NT2/D1 (cell line): ENCODE results near the gene WBP4.
"Not testable (repeated sequence)": the region's sequence is repeated elsewhere in the genome, so short reads cannot be mapped to it uniquely, and the experiment has no call there.

ENCODE experiments used
- DNase-seq: peaks from one replicate; pipeline ENCODE4 v3.0.0-alpha.2; 2011; ENCODE audit warnings: low read depth, low spot score
- H3K27me3 ChIP-seq: 2 replicates; pipeline ENCODE4 v1.6.0; 2011; ENCODE audit warnings: mild to moderate bottlenecking; ENCODE audit not compliant: insufficient read length, insufficient read depth
- H3K36me3 ChIP-seq: 2 replicates; pipeline ENCODE4 v1.6.1; 2011; ENCODE audit warnings: mild to moderate bottlenecking, low read length, mixed read lengths; ENCODE audit not compliant: insufficient read depth, insufficient read length
- H3K4me1 ChIP-seq: 2 replicates; pipeline ENCODE4 v1.5.1; 2011; ENCODE audit not compliant: insufficient read depth, insufficient read length
- H3K4me3 ChIP-seq: 2 replicates; pipeline ENCODE4 v1.5.1; 2011; ENCODE audit warnings: low read depth; ENCODE audit not compliant: insufficient read length
- H3K9ac ChIP-seq: 2 replicates; pipeline ENCODE4 v1.6.0; 2011; ENCODE audit warnings: low read depth; ENCODE audit not compliant: insufficient read length
- H3K9me3 ChIP-seq: 2 replicates; pipeline ENCODE4 v1.5.1; 2011; ENCODE audit warnings: mild to moderate bottlenecking, low read length; ENCODE audit not compliant: insufficient read depth
- SUZ12 ChIP-seq: IDR thresholded peaks from 2 replicates; pipeline ENCODE4 v1.6.1; 2011; ENCODE audit not compliant: insufficient read length, insufficient read depth; ENCODE audit errors: extremely low read depth
- YY1 ChIP-seq: IDR thresholded peaks from 2 replicates; pipeline ENCODE4 v1.6.1; 2011; ENCODE audit not compliant: insufficient read length, insufficient read depth
- ZNF274 ChIP-seq: IDR thresholded peaks from 2 replicates; pipeline ENCODE4 v1.6.1; 2011; ENCODE audit warnings: mild to moderate bottlenecking, low read depth, low read length

WBP4 gene

DNA sequence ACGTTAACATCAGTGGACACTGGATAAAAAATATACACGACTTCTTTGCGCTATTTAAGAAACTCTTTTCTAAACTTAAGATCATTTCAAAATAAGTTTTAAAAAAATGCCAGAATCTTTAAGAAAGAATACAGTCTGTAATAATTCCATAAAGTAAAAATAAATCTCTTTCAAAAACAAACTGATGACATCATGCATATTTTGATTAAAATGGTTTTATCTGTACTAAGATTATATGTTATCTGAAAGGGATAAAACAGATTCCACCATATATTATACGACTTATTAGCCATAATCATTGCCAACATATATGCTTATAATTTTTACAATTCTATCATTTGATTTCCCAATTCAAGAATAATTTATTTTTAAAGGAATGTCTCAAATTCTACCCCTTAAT is 26.9 kb upstream of the WBP4 start:
- no peaks in the 10 kb centered on the region for H3K36me3 ChIP-seq
- TF ChIP-seq YY1 = no peak
- no peak for TF ChIP-seq ZNF274
- no peak for TF ChIP-seq SUZ12
- no peaks in the 10 kb centered on the region for H3K4me1 ChIP-seq
- no peak overlapping the region for H3K4me3 ChIP-seq
- no peak overlapping the region for H3K9ac ChIP-seq
- H3K9me3 ChIP-seq = no peaks in the 10 kb centered on the region
- no peaks in the 10 kb centered on the region for H3K27me3 ChIP-seq
- DNase-seq = no peak

DNA sequence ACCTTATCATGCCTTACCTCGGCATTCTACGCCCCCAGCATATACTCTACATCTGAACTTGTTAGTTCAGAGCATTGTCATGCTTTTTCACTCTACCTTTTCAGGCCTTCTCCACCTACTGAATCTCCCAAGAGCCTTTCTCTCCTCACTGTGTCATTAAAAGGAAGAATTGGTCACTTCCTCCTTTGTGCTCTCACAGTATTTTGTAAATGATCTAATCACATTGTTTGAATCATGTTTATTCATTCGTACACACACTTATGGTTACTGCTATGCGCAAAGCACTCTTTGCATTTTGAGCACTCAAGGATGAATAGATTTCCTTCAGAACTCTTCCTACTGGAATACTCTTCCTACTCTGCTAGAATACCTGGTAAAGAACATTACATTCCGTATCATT is 26.4 kb upstream of the WBP4 start:
- TF ChIP-seq ZNF274 (no peak), SUZ12 (no peak), YY1 (no peak)
- Histone ChIP-seq H3K4me3 (no peak overlapping the region), H3K36me3 (no peaks in the 10 kb centered on the region), H3K27me3 (no peaks in the 10 kb centered on the region), H3K9ac (no peak overlapping the region), H3K9me3 (no peaks in the 10 kb centered on the region), H3K4me1 (no peaks in the 10 kb centered on the region)
- no peak for DNase-seq

DNA sequence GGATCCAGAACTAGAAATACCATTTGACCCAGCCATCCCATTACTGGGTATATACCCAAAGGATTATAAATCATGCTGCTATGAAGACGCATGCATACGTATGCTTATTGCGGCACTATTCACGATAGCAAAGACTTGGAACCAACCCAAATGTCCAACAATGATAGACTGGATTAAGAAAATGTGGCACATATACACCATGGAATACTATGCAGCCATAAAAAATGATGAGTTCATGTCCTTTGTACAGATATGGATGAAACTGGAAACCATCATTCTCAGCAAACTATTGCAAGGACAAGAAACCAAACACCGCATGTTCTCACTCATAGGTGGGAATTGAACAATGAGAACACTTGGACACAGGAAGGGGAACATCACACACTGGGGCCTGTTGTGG is 24.8 kb upstream of the WBP4 start:
- H3K9me3 ChIP-seq, H3K9ac ChIP-seq, H3K36me3 ChIP-seq, H3K4me1 ChIP-seq, H3K27me3 ChIP-seq, H3K4me3 ChIP-seq, DNase-seq: not testable (repeated sequence)

DNA sequence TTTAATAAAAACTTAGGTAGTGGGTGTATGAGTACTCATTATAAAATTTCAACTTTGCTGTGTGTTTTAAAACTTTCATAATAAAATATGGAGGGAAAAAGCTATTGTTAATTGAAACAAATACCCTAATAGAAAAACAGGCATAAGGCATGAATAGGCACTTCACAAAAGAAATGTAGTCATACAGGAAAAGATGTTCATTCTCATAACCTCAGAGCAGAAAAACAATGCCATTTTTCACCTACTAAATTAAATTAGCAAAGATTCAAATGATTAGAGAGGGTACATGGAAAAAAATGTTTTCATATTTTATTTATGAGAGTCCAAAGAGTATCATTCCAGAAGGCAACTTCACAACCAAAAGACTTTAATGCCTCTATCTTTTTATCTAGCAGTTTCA is 21.6 kb upstream of the WBP4 start:
- no peak for DNase-seq

DNA sequence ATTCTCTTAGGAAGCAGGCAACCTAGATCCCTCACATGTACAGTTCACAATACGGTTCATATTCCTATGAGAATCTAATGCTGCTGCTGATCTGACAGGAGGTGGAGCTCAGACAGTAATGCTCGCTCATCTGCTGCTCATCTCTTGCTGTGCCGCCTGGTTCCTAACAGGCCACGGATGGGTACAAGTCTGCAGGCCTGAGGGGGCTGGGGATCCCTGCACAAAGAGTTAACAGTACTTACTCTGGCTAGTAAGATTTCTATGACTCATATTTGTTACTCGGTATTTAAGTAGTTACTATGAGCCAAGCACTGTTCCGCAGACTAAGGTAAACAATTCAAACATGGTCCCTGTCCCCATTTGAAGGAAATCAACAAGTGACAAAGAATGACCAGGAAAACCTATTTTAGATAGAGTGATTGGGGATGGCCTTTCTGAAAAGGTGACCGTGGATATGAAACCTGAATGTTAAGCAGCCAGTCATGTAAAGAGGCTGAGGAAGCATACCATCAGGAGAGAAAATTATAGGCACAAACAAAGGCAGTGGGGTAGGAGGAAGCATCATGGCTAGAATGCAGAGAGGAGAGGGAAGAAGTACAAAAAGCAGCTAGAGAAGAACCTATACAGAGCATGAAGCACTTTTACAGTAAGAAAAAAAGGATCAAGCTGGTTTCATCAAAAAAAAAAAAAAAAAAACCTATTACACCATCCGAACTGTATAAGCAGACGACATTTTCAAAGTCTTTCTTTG is 20.6 kb upstream of the WBP4 start:
- Histone ChIP-seq H3K4me3 (no peak overlapping the region), H3K9me3 (no peaks in the 10 kb centered on the region), H3K36me3 (no peaks in the 10 kb centered on the region), H3K4me1 (no peaks in the 10 kb centered on the region), H3K27me3 (no peaks in the 10 kb centered on the region), H3K9ac (no peak overlapping the region)
- DNase-seq = no peak
- TF ChIP-seq ZNF274 (no peak), YY1 (no peak)

More for the DNA sequence above, 21.6 kb upstream of the WBP4 start:
- TF ChIP-seq SUZ12 (no peak), YY1 (no peak), ZNF274 (no peak)
- Histone ChIP-seq H3K4me3 (no peak overlapping the region), H3K4me1 (no peaks in the 10 kb centered on the region), H3K36me3 (no peaks in the 10 kb centered on the region), H3K9ac (no peak overlapping the region), H3K27me3 (no peaks in the 10 kb centered on the region), H3K9me3 (no peaks in the 10 kb centered on the region)

DNA sequence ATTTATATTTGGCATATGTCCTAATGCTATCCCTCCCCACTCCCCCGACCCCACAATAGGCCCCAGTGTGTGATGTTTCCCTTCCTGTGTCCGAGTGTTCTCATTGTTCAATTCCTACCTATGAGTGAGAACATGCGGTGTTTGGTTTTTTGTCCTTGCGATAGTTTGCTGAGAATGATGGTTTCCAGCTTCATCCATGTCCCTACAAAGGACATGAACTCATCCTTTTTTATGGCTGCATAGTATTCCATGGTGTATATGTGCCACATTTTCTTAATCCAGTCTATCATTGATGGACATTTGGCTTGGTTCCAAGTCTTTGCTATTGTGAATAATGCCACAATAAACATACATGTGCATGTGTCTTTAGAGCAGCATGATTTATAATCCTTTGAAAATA is 18.9 kb upstream of the WBP4 start:
- not testable (repeated sequence) for DNase-seq, H3K27me3 ChIP-seq, H3K36me3 ChIP-seq

DNA sequence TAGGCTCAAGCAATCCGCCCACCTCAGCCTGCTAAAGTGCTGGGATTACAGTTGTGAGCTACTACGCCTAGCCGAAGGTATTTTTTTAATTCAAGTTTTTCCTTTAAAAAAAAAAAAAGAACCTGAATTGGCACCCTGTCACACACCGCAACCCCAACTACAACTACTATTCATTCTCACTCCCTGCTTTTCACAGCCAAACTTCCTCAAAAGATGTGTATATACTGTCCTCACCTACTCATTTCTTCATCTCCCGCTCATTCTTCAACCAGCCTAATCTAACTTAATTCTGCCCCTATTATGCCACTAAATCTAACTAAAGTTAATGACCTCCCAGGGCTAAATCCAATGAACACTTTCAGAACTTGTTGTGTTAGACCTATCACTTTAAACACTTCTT is 12.7 kb upstream of the WBP4 start:
- Histone ChIP-seq H3K27me3 (no peaks in the 10 kb centered on the region), H3K4me3 (no peak overlapping the region), H3K36me3 (no peaks in the 10 kb centered on the region), H3K9ac (no peak overlapping the region), H3K9me3 (peaks cover 20% of the 10 kb centered on the region; the same call in 1 of the 2 replicates), H3K4me1 (no peaks in the 10 kb centered on the region)
- DNase-seq = no peak
- TF ChIP-seq SUZ12 = no peak
- TF ChIP-seq ZNF274 = no peak
- no peak for TF ChIP-seq YY1

More for the DNA sequence above, 18.9 kb upstream of the WBP4 start:
- H3K9me3 ChIP-seq, H3K9ac ChIP-seq, H3K4me1 ChIP-seq, H3K4me3 ChIP-seq: not testable (repeated sequence)
